HepG2 (cell line): Measurements from ENCODE around the gene SGF29. TPM values are rescaled to one million over a fixed set of nuclear protein-coding genes. Genes with fewer than 3 reads are reported as not detected.

Experiments used
- BORCS8-MEF2B ChIP-seq: sonication (generic); formaldehyde crosslinking; IDR thresholded peaks from 2 replicates; pipeline ENCODE4 v1.8.0; 2022; ENCODE audit warnings: mild to moderate bottlenecking, missing genetic modification reagents
- FOXA3 ChIP-seq: IDR thresholded peaks from 2 replicates; pipeline ENCODE4 v1.6.1; 2016; ENCODE audit warnings: missing genetic modification reagents, missing compliant biosample characterization
- GATAD1 ChIP-seq: IDR thresholded peaks from 2 replicates; pipeline ENCODE4 v1.6.1; 2016; ENCODE audit warnings: missing genetic modification reagents, missing compliant biosample characterization
- JDP2 ChIP-seq: sonication (generic); formaldehyde crosslinking; IDR thresholded peaks from 2 replicates; pipeline ENCODE4 v1.8.1; 2022; ENCODE audit warnings: missing genetic modification reagents, borderline replicate concordance
- KLF16 ChIP-seq, 2 experiments: sonication (generic) in 1 of 2; formaldehyde crosslinking in 1 of 2; IDR thresholded peaks; 2 replicates each; pipeline versions ENCODE4 v1.6.1 to v1.8.0; 2016 to 2023; ENCODE audit warnings: missing genetic modification reagents in 2 of 2, missing compliant biosample characterization in 1 of 2
- MZF1 ChIP-seq: sonication (generic); formaldehyde crosslinking; IDR thresholded peaks from 2 replicates; pipeline ENCODE4 v1.8.1; 2023; ENCODE audit warnings: mild to moderate bottlenecking, missing genetic modification reagents, borderline replicate concordance
- NCOR1 ChIP-seq: fragments of 200-600 bp; sonication (generic); IDR thresholded peaks from 2 replicates; pipeline ENCODE4 v1.7.0; 2017; ENCODE audit warnings: antibody characterized with exemption, low read length, borderline replicate concordance
- RBM39 ChIP-seq: fragments of 200-400 bp; formaldehyde crosslinking; IDR thresholded peaks from one replicate; pipeline ENCODE4 v1.6.1; 2018; ENCODE audit warnings: antibody characterized with exemption, mild to moderate bottlenecking, low read depth, low read length; ENCODE audit not compliant: poor library complexity, severe bottlenecking
- REL ChIP-seq: sonication (generic); formaldehyde crosslinking; conservative IDR thresholded peaks from 2 replicates; pipeline ENCODE4 v1.8.0; 2022; ENCODE audit warnings: mild to moderate bottlenecking, missing genetic modification reagents, moderate library complexity
- SRSF9 ChIP-seq: fragments of 200-400 bp; formaldehyde crosslinking; IDR thresholded peaks from 2 replicates; pipeline ENCODE4 v1.6.1; 2018; ENCODE audit warnings: borderline replicate concordance, mild to moderate bottlenecking, low read depth, low read length; ENCODE audit not compliant: insufficient read depth, poor library complexity, severe bottlenecking
- ZNF367 ChIP-seq: sonication (generic); formaldehyde crosslinking; IDR thresholded peaks from 2 replicates; pipeline ENCODE4 v1.4.0; 2020; ENCODE audit warnings: missing genetic modification reagents, borderline replicate concordance
- ZNF614 ChIP-seq: IDR thresholded peaks from 2 replicates; pipeline ENCODE4 v1.6.1; 2018; ENCODE audit warnings: missing biosample characterization, missing genetic modification reagents, inconsistent platforms, borderline replicate concordance
- ZNF619 ChIP-seq: sonication (generic); formaldehyde crosslinking; IDR thresholded peaks from 2 replicates; pipeline ENCODE4 v1.4.0; 2020; ENCODE audit warnings: mild to moderate bottlenecking, missing genetic modification reagents
- ZNF709 ChIP-seq: sonication (generic); formaldehyde crosslinking; IDR thresholded peaks from 2 replicates; pipeline ENCODE4 v1.5.0; 2020; ENCODE audit warnings: mild to moderate bottlenecking, missing genetic modification reagents
- ZNF777 ChIP-seq: sonication (generic); formaldehyde crosslinking; IDR thresholded peaks from 2 replicates; pipeline ENCODE4 v1.4.0; 2020; ENCODE audit warnings: missing genetic modification reagents
- polyA plus RNA-seq, 8 experiments: library from polyadenylated mRNA; depleted of rRNA in 3 of 8; stranded (reverse) in 7 of 8; unstranded in 1 of 8; fragments of >200 nt; fragmentation: Illumina TruSeq in 4 of 8; extraction: Trizol in 4 of 8; gene quantifications; 2 replicates each; pipeline versions ENCODE4 v1.2.1 to v1.2.3, GENCODE V29; 2011 to 2016; ENCODE audit warnings: low read depth in 4 of 8, missing spikeins in 1 of 8, mixed read lengths in 1 of 8; ENCODE audit not compliant: insufficient read depth in 1 of 8
- total RNA-seq, 5 experiments: library from RNA; depleted of rRNA; stranded (reverse); fragments of >200 nt; fragmentation: Illumina TruSeq; extraction: Trizol; gene quantifications; 2 replicates each; pipeline ENCODE4 v1.2.3, GENCODE V29; 2016; ENCODE audit warnings: low read depth in 1 of 5
- TF ChIP-seq, protein P1 (sequence below): sonication (generic); formaldehyde crosslinking; IDR thresholded peaks from 2 replicates; pipeline ENCODE4 v1.4.0; 2020; ENCODE audit warnings: missing genetic modification reagents
- TF ChIP-seq, protein P2 (sequence below): IDR thresholded peaks from 2 replicates; pipeline ENCODE4 v1.6.1; 2016; ENCODE audit warnings: missing genetic modification reagents, missing compliant biosample characterization
- TF ChIP-seq, protein P3 (sequence below): sonication (generic); formaldehyde crosslinking; IDR thresholded peaks from 2 replicates; pipeline ENCODE4 v1.4.0; 2020; ENCODE audit warnings: mild to moderate bottlenecking, missing genetic modification reagents
- TF ChIP-seq, protein P4 (sequence below): sonication (generic); formaldehyde crosslinking; IDR thresholded peaks from 2 replicates; pipeline ENCODE4 v1.8.0; 2022; ENCODE audit warnings: missing genetic modification reagents, low read depth, mild to moderate bottlenecking, borderline replicate concordance
- TF ChIP-seq, protein P5 (sequence below): IDR thresholded peaks from 2 replicates; pipeline ENCODE4 v1.6.1; 2016; ENCODE audit warnings: missing compliant biosample characterization, missing genetic modification reagents, borderline replicate concordance
- TF ChIP-seq, protein P6 (sequence below): sonication (generic); formaldehyde crosslinking; IDR thresholded peaks from 2 replicates; pipeline ENCODE4 v1.4.0; 2020; ENCODE audit warnings: missing genetic modification reagents
- TF ChIP-seq, protein P7 (sequence below): sonication (generic); formaldehyde crosslinking; IDR thresholded peaks from 2 replicates; pipeline ENCODE4 v1.8.0; 2022; ENCODE audit warnings: mild to moderate bottlenecking, missing genetic modification reagents, borderline replicate concordance
- TF ChIP-seq, protein P8 (sequence below): sonication (generic); formaldehyde crosslinking; IDR thresholded peaks from 2 replicates; pipeline ENCODE4 v1.8.0; 2022; ENCODE audit warnings: mild to moderate bottlenecking, missing genetic modification reagents, moderate library complexity

Gene SGF29
- total and polyA plus RNA-seq, 2 of the 13 experiments (the other 11 are each of a cell fraction or from before 2014, with no cell fraction given) = 5.0 to 29.4 TPM

DNA sequence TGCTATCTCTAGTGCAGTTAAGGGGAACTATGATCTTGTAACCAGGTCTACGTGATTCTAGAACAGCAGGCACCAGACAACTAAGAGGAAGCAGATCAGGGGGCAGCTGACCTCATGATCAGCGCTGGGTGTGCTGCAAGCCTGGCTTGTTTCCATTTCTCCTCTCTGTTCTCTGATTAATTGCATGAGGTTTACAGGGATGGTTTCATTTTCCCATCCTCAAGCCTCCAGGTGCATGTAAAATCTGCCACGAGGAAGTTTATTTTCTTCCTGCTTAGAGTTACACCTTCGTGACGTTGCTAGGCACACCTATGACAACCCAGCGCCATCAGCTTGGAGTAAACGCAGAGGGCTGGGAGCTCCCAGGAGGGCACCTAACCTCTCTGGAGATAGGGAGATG, 10.6 kb upstream of the SGF29 start (continued):
- TF ChIP-seq ZNF367 (CRISPR knock-in tag) (no peak), FOXA3 (no peak), RBM39 (no peak), REL (CRISPR knock-in tag) (no peak), ZNF619 (CRISPR knock-in tag) (no peak), KLF16 (CRISPR knock-in tag; IDR thresholded peaks at IDR 0.05) (no peak), ZNF614 (CRISPR knock-in tag) (no peak), JDP2 (CRISPR knock-in tag) (no peak), SRSF9 (no peak), ZNF777 (CRISPR knock-in tag) (no peak), BORCS8-MEF2B (no peak), MZF1 (no peak), NCOR1 (no peak), GATAD1 (CRISPR knock-in tag) (no peak), ZNF709 (CRISPR knock-in tag) (no peak)
- TF ChIP-seq, protein P1, sequence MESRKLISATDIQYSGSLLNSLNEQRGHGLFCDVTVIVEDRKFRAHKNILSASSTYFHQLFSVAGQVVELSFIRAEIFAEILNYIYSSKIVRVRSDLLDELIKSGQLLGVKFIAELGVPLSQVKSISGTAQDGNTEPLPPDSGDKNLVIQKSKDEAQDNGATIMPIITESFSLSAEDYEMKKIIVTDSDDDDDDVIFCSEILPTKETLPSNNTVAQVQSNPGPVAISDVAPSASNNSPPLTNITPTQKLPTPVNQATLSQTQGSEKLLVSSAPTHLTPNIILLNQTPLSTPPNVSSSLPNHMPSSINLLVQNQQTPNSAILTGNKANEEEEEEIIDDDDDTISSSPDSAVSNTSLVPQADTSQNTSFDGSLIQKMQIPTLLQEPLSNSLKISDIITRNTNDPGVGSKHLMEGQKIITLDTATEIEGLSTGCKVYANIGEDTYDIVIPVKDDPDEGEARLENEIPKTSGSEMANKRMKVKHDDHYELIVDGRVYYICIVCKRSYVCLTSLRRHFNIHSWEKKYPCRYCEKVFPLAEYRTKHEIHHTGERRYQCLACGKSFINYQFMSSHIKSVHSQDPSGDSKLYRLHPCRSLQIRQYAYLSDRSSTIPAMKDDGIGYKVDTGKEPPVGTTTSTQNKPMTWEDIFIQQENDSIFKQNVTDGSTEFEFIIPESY (CRISPR knock-in tag) = no peak
- TF ChIP-seq, protein P2, sequence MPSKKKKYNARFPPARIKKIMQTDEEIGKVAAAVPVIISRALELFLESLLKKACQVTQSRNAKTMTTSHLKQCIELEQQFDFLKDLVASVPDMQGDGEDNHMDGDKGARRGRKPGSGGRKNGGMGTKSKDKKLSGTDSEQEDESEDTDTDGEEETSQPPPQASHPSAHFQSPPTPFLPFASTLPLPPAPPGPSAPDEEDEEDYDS (CRISPR knock-in tag) = no peak
- TF ChIP-seq, protein P3, sequence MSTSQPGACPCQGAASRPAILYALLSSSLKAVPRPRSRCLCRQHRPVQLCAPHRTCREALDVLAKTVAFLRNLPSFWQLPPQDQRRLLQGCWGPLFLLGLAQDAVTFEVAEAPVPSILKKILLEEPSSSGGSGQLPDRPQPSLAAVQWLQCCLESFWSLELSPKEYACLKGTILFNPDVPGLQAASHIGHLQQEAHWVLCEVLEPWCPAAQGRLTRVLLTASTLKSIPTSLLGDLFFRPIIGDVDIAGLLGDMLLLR (CRISPR knock-in tag) = no peak
- TF ChIP-seq, protein P4, sequence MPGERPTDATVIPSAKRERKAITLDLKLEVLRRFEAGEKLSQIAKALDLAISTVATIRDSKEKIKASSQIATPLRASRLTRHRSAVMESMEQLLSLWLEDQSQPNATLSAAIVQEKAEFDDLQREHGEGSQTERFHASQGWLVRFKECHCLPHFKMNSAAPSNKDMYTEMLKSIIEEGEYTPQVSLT (CRISPR knock-in tag) = no peak
- TF ChIP-seq, protein P5, sequence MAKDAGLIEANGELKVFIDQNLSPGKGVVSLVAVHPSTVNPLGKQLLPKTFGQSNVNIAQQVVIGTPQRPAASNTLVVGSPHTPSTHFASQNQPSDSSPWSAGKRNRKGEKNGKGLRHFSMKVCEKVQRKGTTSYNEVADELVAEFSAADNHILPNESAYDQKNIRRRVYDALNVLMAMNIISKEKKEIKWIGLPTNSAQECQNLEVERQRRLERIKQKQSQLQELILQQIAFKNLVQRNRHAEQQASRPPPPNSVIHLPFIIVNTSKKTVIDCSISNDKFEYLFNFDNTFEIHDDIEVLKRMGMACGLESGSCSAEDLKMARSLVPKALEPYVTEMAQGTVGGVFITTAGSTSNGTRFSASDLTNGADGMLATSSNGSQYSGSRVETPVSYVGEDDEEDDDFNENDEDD (CRISPR knock-in tag) = no peak
- TF ChIP-seq, protein P6, sequence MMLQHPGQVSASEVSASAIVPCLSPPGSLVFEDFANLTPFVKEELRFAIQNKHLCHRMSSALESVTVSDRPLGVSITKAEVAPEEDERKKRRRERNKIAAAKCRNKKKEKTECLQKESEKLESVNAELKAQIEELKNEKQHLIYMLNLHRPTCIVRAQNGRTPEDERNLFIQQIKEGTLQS (CRISPR knock-in tag) = no peak
- TF ChIP-seq, protein P7, sequence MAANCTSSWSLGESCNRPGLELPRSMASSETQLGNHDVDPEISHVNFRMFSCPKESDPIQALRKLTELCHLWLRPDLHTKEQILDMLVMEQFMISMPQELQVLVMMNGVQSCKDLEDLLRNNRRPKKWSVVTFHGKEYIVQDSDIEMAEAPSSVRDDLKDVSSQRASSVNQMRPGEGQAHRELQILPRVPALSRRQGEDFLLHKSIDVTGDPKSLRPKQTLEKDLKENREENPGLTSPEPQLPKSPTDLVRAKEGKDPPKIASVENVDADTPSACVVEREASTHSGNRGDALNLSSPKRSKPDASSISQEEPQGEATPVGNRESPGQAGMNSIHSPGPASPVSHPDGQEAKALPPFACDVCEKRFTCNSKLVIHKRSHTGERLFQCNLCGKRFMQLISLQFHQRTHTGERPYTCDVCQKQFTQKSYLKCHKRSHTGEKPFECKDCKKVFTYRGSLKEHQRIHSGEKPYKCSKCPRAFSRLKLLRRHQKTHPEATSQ = no peak
- TF ChIP-seq, protein P8, sequence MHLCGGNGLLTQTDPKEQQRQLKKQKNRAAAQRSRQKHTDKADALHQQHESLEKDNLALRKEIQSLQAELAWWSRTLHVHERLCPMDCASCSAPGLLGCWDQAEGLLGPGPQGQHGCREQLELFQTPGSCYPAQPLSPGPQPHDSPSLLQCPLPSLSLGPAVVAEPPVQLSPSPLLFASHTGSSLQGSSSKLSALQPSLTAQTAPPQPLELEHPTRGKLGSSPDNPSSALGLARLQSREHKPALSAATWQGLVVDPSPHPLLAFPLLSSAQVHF (CRISPR knock-in tag) = no peak
